HepG2 (cell line): ENCODE data around the gene KCTD8. TPM values are rescaled to one million over a fixed set of nuclear protein-coding genes. Genes with fewer than 3 reads are reported as not detected.

Experiments used
- ATAC-seq: fragments of 200-7000 bp; cut with Tn5 transposase; 3 replicates; pipeline ENCODE4 v1.9.1; 2020; ENCODE audit warnings: mild to moderate bottlenecking, moderate library complexity
- BruUV-seq: library from RNA; stranded (reverse); fragments of 400-500 nt; replicated peaks from 2 replicates; lab custom pipeline; 2021; lab: Mats Ljungman, UMichigan
- CTCF ChIA-PET: fragments of 300-600 bp; formaldehyde crosslinking; extraction: SDS; loops from one replicate; lab custom pipeline; 2021; ENCODE audit warnings: low total read pairs, inconsistent platforms, low intra/inter-chr PET ratio; lab: Yijun Ruan, JAX
- POLR2A ChIA-PET: fragments of 350-600 bp; sonication (Branson Sonifier 250); formaldehyde crosslinking; loops from one replicate; lab custom pipeline; 2020; ENCODE audit warnings: antibody characterized with exemption, inconsistent platforms; lab: Yijun Ruan, JAX
- DNase-seq: peaks from one replicate; pipeline ENCODE4 v3.0.0-alpha.2; 2015; ENCODE audit warnings: low spot score
- FAIRE-seq: peaks from 3 replicates; lab custom pipeline; 2011; peaks lifted over from hg19 to GRCh38; lab: Jason Lieb, UNC
- H2AFZ ChIP-seq: one replicate; pipeline ENCODE4 v1.6.1; 2011; ENCODE audit warnings: low read length, inconsistent platforms
- H3K27ac ChIP-seq: fragments of 300-600 bp; 3 replicates; pipeline ENCODE4 v1.8.0; 2011; ENCODE audit warnings: mixed run types, mild to moderate bottlenecking, mixed read lengths, low read length, inconsistent platforms; ENCODE audit not compliant: insufficient read depth; ENCODE audit errors: extremely low read length
- H3K27me3 ChIP-seq, 2 experiments: fragments of 200-600 bp in 1 of 2; 2 replicates in 1 of 2; 3 replicates in 1 of 2; pipeline versions ENCODE4 v1.6.0 to v1.8.0; 2011; ENCODE audit warnings: low read length in 2 of 2, mild to moderate bottlenecking in 2 of 2, moderate library complexity in 2 of 2, inconsistent platforms in 1 of 2; ENCODE audit not compliant: insufficient read depth in 2 of 2, control insufficient read depth in 1 of 2
- H3K36me3 ChIP-seq, 2 experiments: fragments of 200-600 bp in 1 of 2; replicated peaks in 1 of 2; 2 replicates in 1 of 2; 3 replicates in 1 of 2; pipeline versions ENCODE4 v1.5.1 to v1.8.0; 2011; ENCODE audit warnings: low read length in 2 of 2, inconsistent platforms in 1 of 2; ENCODE audit not compliant: insufficient read depth in 2 of 2, control insufficient read depth in 1 of 2
- H3K4me1 ChIP-seq: 2 replicates; pipeline ENCODE4 v1.5.1; 2012; ENCODE audit warnings: low read length, inconsistent platforms; ENCODE audit not compliant: insufficient read depth
- H3K4me2 ChIP-seq: 2 replicates; pipeline ENCODE4 v1.6.0; 2011; ENCODE audit warnings: low read depth, low read length, inconsistent platforms
- H3K4me3 ChIP-seq, 3 experiments: fragments of 200-600 bp in 1 of 3; sonication (generic), shearing (Covaris generic) in 1 of 3; replicated peaks in 1 of 3; 2 replicates each; pipeline ENCODE4 v1.5.1; 2011 to 2016; ENCODE audit warnings: low read length in 3 of 3, inconsistent platforms in 2 of 3, low read depth in 2 of 3, mild to moderate bottlenecking in 2 of 3, control low read depth in 1 of 3, mixed read lengths in 1 of 3; ENCODE audit not compliant: insufficient read depth in 1 of 3
- H3K79me2 ChIP-seq: one replicate; pipeline ENCODE4 v1.6.1; 2011; ENCODE audit warnings: low read length, inconsistent platforms; ENCODE audit not compliant: insufficient read depth
- H3K9ac ChIP-seq: 2 replicates; pipeline ENCODE4 v1.6.0; 2011; ENCODE audit warnings: mild to moderate bottlenecking, low read depth, low read length, inconsistent platforms; ENCODE audit not compliant: insufficient read depth
- H3K9me3 ChIP-seq: 2 replicates; pipeline ENCODE4 v1.5.1; 2012; ENCODE audit warnings: mild to moderate bottlenecking, low read length
- H4K20me1 ChIP-seq: 2 replicates; pipeline ENCODE4 v1.6.0; 2011; ENCODE audit warnings: inconsistent platforms, mild to moderate bottlenecking, low read length, moderate library complexity; ENCODE audit not compliant: insufficient read depth
- ELF4 ChIP-seq: sonication (generic); formaldehyde crosslinking; IDR thresholded peaks from 2 replicates; pipeline ENCODE4 v1.5.0; 2020; ENCODE audit warnings: missing genetic modification reagents, mild to moderate bottlenecking, moderate library complexity, borderline replicate concordance
- GABPB1 ChIP-seq: IDR thresholded peaks from 2 replicates; pipeline ENCODE4 v1.6.1; 2016; ENCODE audit warnings: mild to moderate bottlenecking, missing genetic modification reagents, moderate library complexity, missing compliant biosample characterization
- JUNB ChIP-seq: sonication (generic); formaldehyde crosslinking; IDR thresholded peaks from 2 replicates; pipeline ENCODE4 v1.8.0; 2022; ENCODE audit warnings: missing genetic modification reagents, mild to moderate bottlenecking, borderline replicate concordance
- MBNL3 ChIP-seq: fragments of 250-450 bp; sonication (Bioruptor Pico); conservative IDR thresholded peaks from 2 replicates; pipeline ENCODE4 v1.8.0; 2022; ENCODE audit warnings: mild to moderate bottlenecking, inconsistent platforms
- NR2F1 ChIP-seq, 2 experiments: fragments of 450-650 bp in 1 of 2; formaldehyde crosslinking in 1 of 2; IDR thresholded peaks; 2 replicates each; pipeline versions ENCODE4 v1.5.0 to v1.6.1; 2016 to 2020; ENCODE audit warnings: mild to moderate bottlenecking in 1 of 2, missing compliant biosample characterization in 1 of 2, missing genetic modification reagents in 1 of 2, moderate library complexity in 1 of 2
- SMC3 ChIP-seq: IDR thresholded peaks from 2 replicates; pipeline ENCODE4 v1.6.1; 2011; ENCODE audit warnings: low read length, improper control_type of control experiment
- SOX13 ChIP-seq, 3 experiments: fragments of 450-650 bp in 1 of 3; sonication (generic) in 1 of 3; formaldehyde crosslinking in 1 of 3; IDR thresholded peaks in 2 of 3; conservative IDR thresholded peaks in 1 of 3; 2 replicates each; pipeline versions ENCODE4 v1.5.0 to v1.6.1; 2016 to 2020; ENCODE audit warnings: antibody characterized with exemption in 1 of 3, mild to moderate bottlenecking in 1 of 3, missing compliant biosample characterization in 1 of 3, missing genetic modification reagents in 1 of 3, moderate library complexity in 1 of 3
- STAG1 ChIP-seq: sonication (generic); formaldehyde crosslinking; IDR thresholded peaks from 2 replicates; pipeline ENCODE4 v1.4.0; 2020; ENCODE audit warnings: missing genetic modification reagents
- ZNF3 ChIP-seq: IDR thresholded peaks from 2 replicates; pipeline ENCODE4 v1.7.0; 2017; ENCODE audit warnings: inconsistent platforms
- ZNF678 ChIP-seq: sonication (generic); formaldehyde crosslinking; IDR thresholded peaks from 2 replicates; pipeline ENCODE4 v1.4.0; 2020; ENCODE audit warnings: mild to moderate bottlenecking, missing genetic modification reagents
- ZZZ3 ChIP-seq: sonication (generic); formaldehyde crosslinking; IDR thresholded peaks from 2 replicates; pipeline ENCODE4 v1.4.0; 2020; ENCODE audit warnings: missing genetic modification reagents, mild to moderate bottlenecking, borderline replicate concordance
- WGBS: methylation state at CpG from one replicate; pipeline ENCODE4 v1.1.6; 2017; ENCODE audit warnings: low lambda C conversion rate; 5-methylcytosine and 5-hydroxymethylcytosine counted together
- in situ Hi-C: cut with HindIII; loops from 2 replicates; pipeline ENCODE4 v1.10.0; 2017; ENCODE audit warnings: low pct_unique_long_range_greater_than_20kb; ENCODE audit not compliant: extremely low pct_ligation_motif_present
- intact Hi-C: fragments of 100-400 bp; cut with micrococcal nuclease; formaldehyde crosslinking; loops from one replicate; pipeline ENCODE4 v1.10.0; 2022; ENCODE audit not compliant: unreplicated experiment
- polyA plus RNA-seq, 8 experiments: library from polyadenylated mRNA; depleted of rRNA in 3 of 8; stranded (reverse) in 7 of 8; unstranded in 1 of 8; fragments of >200 nt; fragmentation: Illumina TruSeq in 4 of 8; extraction: Trizol in 4 of 8; gene quantifications; 2 replicates each; pipeline versions ENCODE4 v1.2.1 to v1.2.3, GENCODE V29; 2011 to 2016; ENCODE audit warnings: low read depth in 4 of 8, missing spikeins in 1 of 8, mixed read lengths in 1 of 8; ENCODE audit not compliant: insufficient read depth in 1 of 8
- total RNA-seq, 5 experiments: library from RNA; depleted of rRNA; stranded (reverse); fragments of >200 nt; fragmentation: Illumina TruSeq; extraction: Trizol; gene quantifications; 2 replicates each; pipeline ENCODE4 v1.2.3, GENCODE V29; 2016; ENCODE audit warnings: low read depth in 1 of 5
- TF ChIP-seq, protein P1 (sequence below): sonication (generic); formaldehyde crosslinking; IDR thresholded peaks from 2 replicates; pipeline ENCODE4 v1.5.0; 2020; ENCODE audit warnings: mild to moderate bottlenecking, missing genetic modification reagents, moderate library complexity
- TF ChIP-seq, protein P2 (sequence below): sonication (generic); formaldehyde crosslinking; IDR thresholded peaks from 2 replicates; pipeline ENCODE4 v1.8.0; 2023; ENCODE audit warnings: mild to moderate bottlenecking, missing genetic modification reagents

KCTD8 gene
- total and polyA plus RNA-seq, 2 of the 13 experiments (the other 11 are each of a cell fraction or from before 2014, with no cell fraction given): not detected

DNA sequence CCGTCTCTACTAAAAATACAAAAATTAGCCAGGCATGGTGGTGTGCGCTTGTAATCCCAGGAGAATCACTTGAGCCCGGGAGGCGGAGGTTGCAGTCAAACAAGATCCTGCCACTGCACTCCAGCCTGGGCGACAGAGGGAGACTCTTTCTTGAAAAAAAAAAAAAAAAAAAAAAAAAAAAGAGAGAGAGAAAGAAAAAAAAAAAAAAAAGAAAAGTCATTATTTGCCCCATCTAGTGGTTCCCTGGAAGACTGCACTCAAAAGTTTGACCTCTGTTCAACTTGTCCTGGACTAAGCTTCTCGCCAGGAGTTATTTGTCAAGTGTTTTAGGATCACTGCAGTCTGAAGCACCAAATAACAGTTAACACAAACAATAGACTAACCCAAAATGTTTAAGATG lies 45.3 kb upstream of the KCTD8 start (continued):
- TF ChIP-seq, protein P1, sequence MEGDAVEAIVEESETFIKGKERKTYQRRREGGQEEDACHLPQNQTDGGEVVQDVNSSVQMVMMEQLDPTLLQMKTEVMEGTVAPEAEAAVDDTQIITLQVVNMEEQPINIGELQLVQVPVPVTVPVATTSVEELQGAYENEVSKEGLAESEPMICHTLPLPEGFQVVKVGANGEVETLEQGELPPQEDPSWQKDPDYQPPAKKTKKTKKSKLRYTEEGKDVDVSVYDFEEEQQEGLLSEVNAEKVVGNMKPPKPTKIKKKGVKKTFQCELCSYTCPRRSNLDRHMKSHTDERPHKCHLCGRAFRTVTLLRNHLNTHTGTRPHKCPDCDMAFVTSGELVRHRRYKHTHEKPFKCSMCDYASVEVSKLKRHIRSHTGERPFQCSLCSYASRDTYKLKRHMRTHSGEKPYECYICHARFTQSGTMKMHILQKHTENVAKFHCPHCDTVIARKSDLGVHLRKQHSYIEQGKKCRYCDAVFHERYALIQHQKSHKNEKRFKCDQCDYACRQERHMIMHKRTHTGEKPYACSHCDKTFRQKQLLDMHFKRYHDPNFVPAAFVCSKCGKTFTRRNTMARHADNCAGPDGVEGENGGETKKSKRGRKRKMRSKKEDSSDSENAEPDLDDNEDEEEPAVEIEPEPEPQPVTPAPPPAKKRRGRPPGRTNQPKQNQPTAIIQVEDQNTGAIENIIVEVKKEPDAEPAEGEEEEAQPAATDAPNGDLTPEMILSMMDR (CRISPR knock-in tag): peak; percentile 20; the same call in 1 of the 2 replicates
- TF ChIP-seq, protein P2, sequence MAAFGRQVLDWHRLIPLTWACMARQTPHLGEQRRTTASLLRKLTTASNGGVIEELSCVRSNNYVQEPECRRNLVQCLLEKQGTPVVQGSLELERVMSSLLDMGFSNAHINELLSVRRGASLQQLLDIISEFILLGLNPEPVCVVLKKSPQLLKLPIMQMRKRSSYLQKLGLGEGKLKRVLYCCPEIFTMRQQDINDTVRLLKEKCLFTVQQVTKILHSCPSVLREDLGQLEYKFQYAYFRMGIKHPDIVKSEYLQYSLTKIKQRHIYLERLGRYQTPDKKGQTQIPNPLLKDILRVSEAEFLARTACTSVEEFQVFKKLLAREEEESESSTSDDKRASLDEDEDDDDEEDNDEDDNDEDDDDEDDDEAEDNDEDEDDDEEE (CRISPR knock-in tag): no peak
- TF ChIP-seq SOX13 (IDR thresholded peaks at IDR 0.05): no peak
- no peak for TF ChIP-seq SOX13 (CRISPR knock-in tag; conservative IDR thresholded peaks at IDR 0.05 in 1 of 2, IDR thresholded peaks at IDR 0.05 in 1 of 2)
- 0 out of 2 replicates have a peak, but pooled peaks have one; percentile 10 for TF ChIP-seq SMC3
- TF ChIP-seq, all 625 proteins: peak for 3

DNA sequence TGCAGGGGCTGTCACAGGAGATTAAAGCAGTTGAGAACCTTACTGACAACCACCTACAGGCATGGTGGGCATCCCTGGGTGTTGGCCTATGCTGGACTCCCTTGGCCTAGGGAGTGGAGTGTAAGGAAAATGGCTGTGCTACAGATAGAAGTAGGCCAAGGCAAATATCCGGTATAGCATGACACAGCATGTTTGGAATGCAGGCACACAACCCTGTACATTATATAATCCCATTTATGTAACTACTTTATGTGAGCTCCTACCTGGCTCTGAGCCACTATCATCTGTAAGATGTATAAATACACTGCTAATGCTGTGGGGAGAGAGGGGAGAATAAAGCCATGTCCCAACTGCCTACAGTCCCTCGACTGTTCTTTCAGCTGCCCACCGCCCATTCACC lies 38.7 kb upstream of the KCTD8 start:
- no peak overlapping the region for H3K27ac ChIP-seq
- no peak overlapping the region for H3K4me3 ChIP-seq
- ChIA-PET CTCF (no interaction called here), POLR2A (no interaction called here)
- DNase-seq (no peak), ATAC-seq (no peak), FAIRE-seq (no peak)
- H3K9me3 ChIP-seq: peaks cover 33% of the 10 kb centered on the region; the same call in 1 of the 2 replicates
- no peaks in the 10 kb centered on the region for H3K4me1 ChIP-seq
- TF ChIP-seq GABPB1 (CRISPR knock-in tag) (no peak), ZNF3 (no peak), ZZZ3 (CRISPR knock-in tag) (no peak), STAG1 (CRISPR knock-in tag) (no peak), ELF4 (CRISPR knock-in tag) (no peak), ZNF678 (CRISPR knock-in tag) (no peak), NR2F1 (CRISPR knock-in tag; IDR thresholded peaks at IDR 0.05) (no peak), JUNB (no peak), MBNL3 (CRISPR knock-in tag) (no peak)
- no peak overlapping the region for H2AFZ ChIP-seq
- H3K27me3 ChIP-seq: no peaks in the 10 kb centered on the region
- H3K36me3 ChIP-seq: no peaks in the 10 kb centered on the region
- H4K20me1 ChIP-seq: no peaks in the 10 kb centered on the region
- H3K79me2 ChIP-seq: no peaks in the 10 kb centered on the region
- H3K9ac ChIP-seq: no peak overlapping the region
- WGBS: 0% methylated on average over 3 of the region's 3 CpGs
- intact Hi-C loops: no loop called here
- no peak overlapping the region for H3K4me2 ChIP-seq
- no TSS peak for BruUV-seq
- in situ Hi-C loops: no loop called here
